ENCODE measurements around the gene ITGB1BP2. TPM values are rescaled to one million over a fixed set of nuclear protein-coding genes. Genes with fewer than 3 reads are reported as not detected.

ITGB1BP2 gene
- total RNA-seq, 1 experiment from 2014 or later, result 3.5 TPM

DNA sequence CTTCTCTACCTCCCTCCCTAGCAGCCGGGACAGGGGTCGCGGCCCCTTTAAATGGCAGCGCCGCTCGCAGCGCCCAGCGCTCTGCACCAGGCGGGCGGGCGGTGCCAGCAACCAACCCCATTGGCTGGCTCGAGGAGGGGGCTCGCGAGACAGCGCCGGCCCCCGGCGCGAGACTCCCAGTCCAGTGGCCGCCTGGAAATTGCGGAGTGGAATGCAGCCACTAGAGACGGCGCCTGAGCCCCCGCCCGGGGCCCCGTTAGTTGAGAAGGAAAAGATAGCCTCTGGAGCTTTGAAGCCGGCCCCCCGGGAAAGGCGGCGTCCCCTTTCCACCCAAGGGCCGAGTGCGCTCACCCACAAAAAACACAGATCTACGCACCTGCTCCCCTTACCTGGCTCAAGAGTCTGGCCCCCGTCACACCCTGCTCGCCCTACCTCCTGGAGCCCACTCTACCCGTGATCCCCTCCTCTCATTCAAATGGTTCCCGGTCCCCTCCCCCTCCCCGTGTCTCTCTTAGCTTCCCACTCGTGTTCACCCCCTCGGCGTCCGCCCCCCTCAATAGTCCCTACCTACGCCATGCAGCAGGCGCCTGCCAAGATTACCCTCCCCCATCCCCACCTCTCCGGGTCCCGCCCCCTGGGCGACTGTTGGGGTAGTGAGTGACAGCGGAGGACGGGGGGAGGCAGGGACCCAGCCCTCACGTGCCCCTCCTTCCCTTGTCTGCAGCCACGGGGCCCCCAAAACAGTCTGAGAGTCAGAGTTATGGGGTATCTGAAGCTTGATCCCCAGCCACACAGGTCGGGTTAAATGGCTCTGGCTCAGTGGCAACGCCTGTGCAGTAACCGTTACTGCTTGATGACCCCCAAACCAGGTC is 47.2 kb upstream of the ITGB1BP2 start, which contains the start of gene ZMYM3:
Gene ZMYM3 (minus strand): TSS at position 49 of the 872 bp plus-strand sequence. CDS start 885 bp downstream, outside the sequence.
- TF ChIP-seq ZBTB33 (IDR thresholded peaks at IDR 0.05; ENCODE audit: extremely low read depth, insufficient replicate concordance, low read length) (peak; percentile 92), TCF7L2 (IDR thresholded peaks at IDR 0.05; ENCODE audit: borderline replicate concordance, extremely low read depth, insufficient read depth, insufficient read length) (no peak)
- intact Hi-C loops (cut with micrococcal nuclease), result no loop called here
- Histone ChIP-seq H3K9me2 (ENCODE audit: insufficient read depth) (no peaks in the 10 kb centered on the region), H3K79me2 (ENCODE audit: insufficient read depth, low read length) (no peaks in the 10 kb centered on the region), H3K27me3 (ENCODE audit: insufficient read depth, low read length) (no peaks in the 10 kb centered on the region), H3K27ac (ENCODE audit: low read depth, low read length) (peak within 1 kb of the TSS; percentile 68), H2AFZ (ENCODE audit: low read depth, low read length, poor library complexity, severe bottlenecking) (no peak within 1 kb of the TSS), H3K9me3 (ENCODE audit: control insufficient read depth in 1 of 2, insufficient read depth in 1 of 2, low read depth in 1 of 2, low read length in 2 of 2) (no peaks in the 10 kb centered on the region), H3K36me3 (ENCODE audit: control insufficient read depth in 1 of 2, insufficient read depth in 2 of 2, low read length in 2 of 2) (no peaks in the 10 kb centered on the region), H3K4me2 (ENCODE audit: low read length) (peak within 1 kb of the TSS; percentile 88), H4K20me1 (ENCODE audit: insufficient read depth) (no peaks in the 10 kb centered on the region), H3K4me3 (replicated peaks in 1 of 2; ENCODE audit: low read depth in 1 of 2, low read length in 2 of 2) (peak within 1 kb of the TSS; percentile 78), H3K9ac (ENCODE audit: low read length) (peak within 1 kb of the TSS; percentile 76), H3K4me1 (ENCODE audit: control insufficient read depth in 1 of 2, insufficient read depth in 2 of 2, low read length in 2 of 2) (peaks cover 13 to 19% of the 10 kb centered on the region in 2 experiments)
- BruUV-seq (replicated peaks), result no TSS peak
- ChIA-PET POLR2A (interaction anchor here (0.6 to 1.3 kb wide), 3 partner anchors 29 to 277 kb away, joined by 3 to 4 read pairs (median 4); partner anchors contain the start of gene NONO), CTCF (interaction anchor here (0.7 kb wide), 1 partner anchor 156 kb away, joined by 3 read pairs; no protein-coding TSS in a partner anchor), RAD21 (ENCODE audit: low non-redundant PET in 1 of 2, low total read pairs in 2 of 2, uncharacterized antibody in 2 of 2, unreplicated experiment in 2 of 2) (no interaction called here)
- peak; percentile 50 for DNase-seq (ENCODE audit: low read depth, low spot score)
- peak; percentile 88 for ATAC-seq

GRCh38 chrX:71256051-71256450 is 45.5 kb upstream of the ITGB1BP2 start:
- no peaks in the 10 kb centered on the region for H3K79me2 ChIP-seq (ENCODE audit: insufficient read depth, low read length)
- H4K20me1 ChIP-seq (ENCODE audit: insufficient read depth), result no peaks in the 10 kb centered on the region
- no peak overlapping the region; a peak in 1 of 4 replicates for H3K4me3 ChIP-seq (replicated peaks in 1 of 2; ENCODE audit: low read depth in 1 of 2, low read length in 2 of 2)
- intact Hi-C loops (cut with micrococcal nuclease), result no loop called here
- no TSS peak for BruUV-seq (replicated peaks)
- H3K27ac ChIP-seq (ENCODE audit: low read depth, low read length), result peak overlapping the region; percentile 68; the same call in 1 of the 2 replicates
- no peak overlapping the region for H3K9ac ChIP-seq (ENCODE audit: low read length)
- ChIA-PET RAD21 (ENCODE audit: low non-redundant PET in 1 of 2, low total read pairs in 2 of 2, uncharacterized antibody in 2 of 2, unreplicated experiment in 2 of 2) (no interaction called here), CTCF (no interaction called here), POLR2A (no interaction called here)
- H3K36me3 ChIP-seq (ENCODE audit: control insufficient read depth in 1 of 2, insufficient read depth in 2 of 2, low read length in 2 of 2), result no peaks in the 10 kb centered on the region
- no peaks in the 10 kb centered on the region for H3K9me3 ChIP-seq (ENCODE audit: control insufficient read depth in 1 of 2, insufficient read depth in 1 of 2, low read depth in 1 of 2, low read length in 2 of 2)
- ATAC-seq (no peak), DNase-seq (ENCODE audit: low read depth, low spot score) (no peak)
- H3K4me2 ChIP-seq (ENCODE audit: low read length), result peak overlapping the region; percentile 88; the same call in 1 of the 2 replicates
- H3K9me2 ChIP-seq (ENCODE audit: insufficient read depth), result no peaks in the 10 kb centered on the region
- H3K27me3 ChIP-seq (ENCODE audit: insufficient read depth, low read length), result no peaks in the 10 kb centered on the region
- H2AFZ ChIP-seq (ENCODE audit: low read depth, low read length, poor library complexity, severe bottlenecking), result no peak overlapping the region
- peaks cover 13 to 19% of the 10 kb centered on the region in 2 experiments for H3K4me1 ChIP-seq (ENCODE audit: control insufficient read depth in 1 of 2, insufficient read depth in 2 of 2, low read length in 2 of 2)
- TF ChIP-seq POLR2AphosphoS5 (IDR thresholded peaks at IDR 0.05; ENCODE audit: low read depth, low read length), result no peak
- no peak for TF ChIP-seq ZBTB33 (IDR thresholded peaks at IDR 0.05; ENCODE audit: extremely low read depth, insufficient replicate concordance, low read length)
- TF ChIP-seq, protein P1, sequence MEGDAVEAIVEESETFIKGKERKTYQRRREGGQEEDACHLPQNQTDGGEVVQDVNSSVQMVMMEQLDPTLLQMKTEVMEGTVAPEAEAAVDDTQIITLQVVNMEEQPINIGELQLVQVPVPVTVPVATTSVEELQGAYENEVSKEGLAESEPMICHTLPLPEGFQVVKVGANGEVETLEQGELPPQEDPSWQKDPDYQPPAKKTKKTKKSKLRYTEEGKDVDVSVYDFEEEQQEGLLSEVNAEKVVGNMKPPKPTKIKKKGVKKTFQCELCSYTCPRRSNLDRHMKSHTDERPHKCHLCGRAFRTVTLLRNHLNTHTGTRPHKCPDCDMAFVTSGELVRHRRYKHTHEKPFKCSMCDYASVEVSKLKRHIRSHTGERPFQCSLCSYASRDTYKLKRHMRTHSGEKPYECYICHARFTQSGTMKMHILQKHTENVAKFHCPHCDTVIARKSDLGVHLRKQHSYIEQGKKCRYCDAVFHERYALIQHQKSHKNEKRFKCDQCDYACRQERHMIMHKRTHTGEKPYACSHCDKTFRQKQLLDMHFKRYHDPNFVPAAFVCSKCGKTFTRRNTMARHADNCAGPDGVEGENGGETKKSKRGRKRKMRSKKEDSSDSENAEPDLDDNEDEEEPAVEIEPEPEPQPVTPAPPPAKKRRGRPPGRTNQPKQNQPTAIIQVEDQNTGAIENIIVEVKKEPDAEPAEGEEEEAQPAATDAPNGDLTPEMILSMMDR (IDR thresholded peaks at IDR 0.05 in 2 of 3, conservative IDR thresholded peaks at IDR 0.05 in 1 of 3; ENCODE audit: borderline replicate concordance in 1 of 3, insufficient read depth in 1 of 3, low read depth in 2 of 3, low read length in 2 of 3), result no peak
- no peak for TF ChIP-seq ELF1 (IDR thresholded peaks at IDR 0.05; ENCODE audit: borderline replicate concordance, low read depth)
- no peak for TF ChIP-seq FOSL1 (IDR thresholded peaks at IDR 0.05; ENCODE audit: low read depth)
- no peak for TF ChIP-seq JUND (IDR thresholded peaks at IDR 0.05)
- TF ChIP-seq TCF7L2 (IDR thresholded peaks at IDR 0.05; ENCODE audit: borderline replicate concordance, extremely low read depth, insufficient read depth, insufficient read length), result no peak
- TF ChIP-seq EZH2 (IDR thresholded peaks at IDR 0.05), result no peak
- no peak for TF ChIP-seq CEBPB (IDR thresholded peaks at IDR 0.05; ENCODE audit: low read depth)
- no peak for TF ChIP-seq SRF (IDR thresholded peaks at IDR 0.05; ENCODE audit: low read depth)
